Peyer's patch (tissue), 4 donors: ENCODE measurements around the gene DCLK2. TPM values are rescaled to one million over a fixed set of nuclear protein-coding genes. Genes with fewer than 3 reads are reported as not detected.

Experiments used
- DNase-seq, 3 donors: peaks; one replicate each; pipeline ENCODE4 v3.0.0-alpha.2; 2017 to 2019
- H3K27ac ChIP-seq, 4 donors: fragments of 200-600 bp; sonication (generic); one replicate each; pipeline ENCODE4 v1.5.1; 2016 to 2019
- H3K27me3 ChIP-seq, 2 donors: fragments of 200-600 bp; sonication (generic); one replicate each; pipeline ENCODE4 v1.5.1; 2019
- H3K36me3 ChIP-seq, 3 donors: fragments of 200-600 bp; sonication (generic); one replicate each; pipeline ENCODE4 v1.5.1; 2016 to 2019
- H3K4me1 ChIP-seq, 4 donors: fragments of 200-600 bp; sonication (generic); one replicate each; pipeline ENCODE4 v1.5.1; 2016 to 2019
- H3K4me3 ChIP-seq, 4 donors: fragments of 200-600 bp; sonication (generic); 1 replicate in 3 of 4; 2 replicates in 1 of 4; pipeline ENCODE4 v1.5.1; 2016 to 2019; ENCODE audit warnings: mild to moderate bottlenecking in 1 of 4
- H3K9me3 ChIP-seq, 4 donors: fragments of 200-600 bp; sonication (generic); one replicate each; pipeline ENCODE4 v1.5.1; 2016 to 2019; ENCODE audit warnings: mild to moderate bottlenecking in 1 of 4
- POLR2A ChIP-seq, 2 donors: fragments of 450-650 bp; IDR thresholded peaks; one replicate each; pipeline ENCODE4 v1.5.1; 2017; ENCODE audit warnings: antibody characterized with exemption in 2 of 2, mild to moderate bottlenecking in 2 of 2, moderate library complexity in 2 of 2
- total RNA-seq, 4 donors: library from RNA; depleted of rRNA; stranded (reverse); fragments of >200 nt; gene quantifications; one replicate each; pipeline ENCODE4 v1.1.0, GENCODE V29; 2016
- TF ChIP-seq, protein P1 (sequence below), 6 experiments: fragments of 450-650 bp in 4 of 6; fragments of 200-600 bp in 2 of 6; sonication (generic) in 1 of 6; IDR thresholded peaks; one replicate each; pipeline ENCODE4 v1.5.1; 2017 to 2019; ENCODE audit warnings: antibody characterized with exemption in 6 of 6, mild to moderate bottlenecking in 3 of 6, moderate library complexity in 1 of 6

DCLK2 gene
- total RNA-seq, 4 donors from 2014 or later = 2.1 to 12.4 (median 3.1) TPM

DNA sequence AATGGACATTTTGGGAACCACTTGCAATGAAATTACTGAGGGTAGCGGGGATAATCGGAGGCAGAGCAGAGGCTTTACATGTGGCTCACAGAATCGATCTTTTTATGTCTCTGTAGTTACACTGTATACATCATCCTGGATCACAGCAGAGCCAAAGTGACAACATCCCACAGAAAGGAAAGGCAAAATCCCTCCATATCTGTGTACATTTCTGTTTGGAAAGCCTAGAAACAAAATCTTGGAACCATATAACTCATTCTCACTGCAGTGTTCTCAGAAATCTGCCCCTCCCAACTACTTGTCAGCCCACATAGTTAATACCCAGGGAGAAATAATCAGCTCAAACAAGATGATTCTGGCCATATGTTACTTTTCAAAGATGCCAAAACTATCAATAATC lies 211.6 kb downstream of the DCLK2 start:
- Histone ChIP-seq H3K4me3 (no peak overlapping the region), H3K27ac (no peak overlapping the region), H3K4me1 (no peaks in the 10 kb centered on the region), H3K27me3 (no peaks in the 10 kb centered on the region), H3K36me3 (no peaks in the 10 kb centered on the region), H3K9me3 (no peaks in the 10 kb centered on the region)
- no peak for DNase-seq
- TF ChIP-seq, protein P1, sequence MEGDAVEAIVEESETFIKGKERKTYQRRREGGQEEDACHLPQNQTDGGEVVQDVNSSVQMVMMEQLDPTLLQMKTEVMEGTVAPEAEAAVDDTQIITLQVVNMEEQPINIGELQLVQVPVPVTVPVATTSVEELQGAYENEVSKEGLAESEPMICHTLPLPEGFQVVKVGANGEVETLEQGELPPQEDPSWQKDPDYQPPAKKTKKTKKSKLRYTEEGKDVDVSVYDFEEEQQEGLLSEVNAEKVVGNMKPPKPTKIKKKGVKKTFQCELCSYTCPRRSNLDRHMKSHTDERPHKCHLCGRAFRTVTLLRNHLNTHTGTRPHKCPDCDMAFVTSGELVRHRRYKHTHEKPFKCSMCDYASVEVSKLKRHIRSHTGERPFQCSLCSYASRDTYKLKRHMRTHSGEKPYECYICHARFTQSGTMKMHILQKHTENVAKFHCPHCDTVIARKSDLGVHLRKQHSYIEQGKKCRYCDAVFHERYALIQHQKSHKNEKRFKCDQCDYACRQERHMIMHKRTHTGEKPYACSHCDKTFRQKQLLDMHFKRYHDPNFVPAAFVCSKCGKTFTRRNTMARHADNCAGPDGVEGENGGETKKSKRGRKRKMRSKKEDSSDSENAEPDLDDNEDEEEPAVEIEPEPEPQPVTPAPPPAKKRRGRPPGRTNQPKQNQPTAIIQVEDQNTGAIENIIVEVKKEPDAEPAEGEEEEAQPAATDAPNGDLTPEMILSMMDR (IDR thresholded peaks at IDR 0.05) = no peak
- TF ChIP-seq POLR2A (IDR thresholded peaks at IDR 0.05) = no peak

DNA sequence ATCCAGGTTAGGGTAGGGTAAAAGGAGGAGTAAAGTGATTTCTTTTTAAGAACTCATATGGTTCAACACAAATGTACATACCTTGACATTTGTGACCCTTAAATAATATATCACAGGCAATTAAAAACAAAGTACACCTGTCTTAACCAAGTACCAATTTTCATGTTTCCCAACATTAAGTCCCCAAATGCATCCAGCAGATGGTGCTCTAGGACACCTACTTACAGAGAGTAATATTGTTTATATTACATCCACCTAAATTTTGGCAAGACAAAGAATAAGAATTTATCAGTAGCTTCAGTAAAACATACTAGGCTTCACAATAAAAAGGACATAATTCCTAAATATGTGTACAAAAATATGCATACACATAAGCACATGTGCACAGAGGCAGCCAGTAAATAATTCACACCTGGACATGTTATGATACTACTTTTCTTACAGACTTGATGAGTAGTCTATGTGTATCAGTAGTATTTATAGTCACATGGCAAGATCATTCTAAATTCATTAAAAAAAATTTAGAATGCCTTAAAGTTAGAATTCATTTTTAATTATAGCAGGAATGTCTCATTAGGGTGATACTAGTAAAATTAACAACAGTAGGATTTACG lies 219.7 kb downstream of the DCLK2 start:
- H3K27me3 ChIP-seq = no peaks in the 10 kb centered on the region
- H3K4me3 ChIP-seq = no peak overlapping the region
- no peaks in the 10 kb centered on the region for H3K4me1 ChIP-seq
- H3K9me3 ChIP-seq = no peaks in the 10 kb centered on the region
- H3K27ac ChIP-seq = peak overlapping the region in 1 of 4 donors; percentile 35
- H3K36me3 ChIP-seq = no peaks in the 10 kb centered on the region
- TF ChIP-seq, protein P1 (IDR thresholded peaks at IDR 0.05) = peak in 5 of 6 experiments; percentile 10 to 69 (median 56)
- TF ChIP-seq POLR2A (IDR thresholded peaks at IDR 0.05) = no peak
- DNase-seq = peak in 1 of 3 donors; percentile 55

- no peak for TF ChIP-seq POLR2A (IDR thresholded peaks at IDR 0.05)
- TF ChIP-seq, protein P1 (IDR thresholded peaks at IDR 0.05) = no peak
- Histone ChIP-seq H3K4me1 (no peaks in the 10 kb centered on the region), H3K27me3 (no peaks in the 10 kb centered on the region), H3K27ac (peak overlapping the region in 1 of 4 donors; percentile 35), H3K4me3 (peak overlapping the region in 1 of 4 donors; percentile 1), H3K36me3 (no peaks in the 10 kb centered on the region), H3K9me3 (no peaks in the 10 kb centered on the region)
- DNase-seq = no peak
These were observed 221.6 kb downstream of the DCLK2 start for GRCh38 chr4:150299816-150300215.

- Histone ChIP-seq H3K27ac (peak overlapping the region in 1 of 4 donors; percentile 18), H3K9me3 (no peaks in the 10 kb centered on the region), H3K27me3 (no peaks in the 10 kb centered on the region), H3K4me3 (no peak overlapping the region), H3K36me3 (no peaks in the 10 kb centered on the region), H3K4me1 (no peaks in the 10 kb centered on the region)
- DNase-seq = no peak
- TF ChIP-seq POLR2A (IDR thresholded peaks at IDR 0.05) = no peak
- TF ChIP-seq, protein P1 (IDR thresholded peaks at IDR 0.05) = no peak
These were observed 224.3 kb downstream of the DCLK2 start for GRCh38 chr4:150302553-150302952.

DNA sequence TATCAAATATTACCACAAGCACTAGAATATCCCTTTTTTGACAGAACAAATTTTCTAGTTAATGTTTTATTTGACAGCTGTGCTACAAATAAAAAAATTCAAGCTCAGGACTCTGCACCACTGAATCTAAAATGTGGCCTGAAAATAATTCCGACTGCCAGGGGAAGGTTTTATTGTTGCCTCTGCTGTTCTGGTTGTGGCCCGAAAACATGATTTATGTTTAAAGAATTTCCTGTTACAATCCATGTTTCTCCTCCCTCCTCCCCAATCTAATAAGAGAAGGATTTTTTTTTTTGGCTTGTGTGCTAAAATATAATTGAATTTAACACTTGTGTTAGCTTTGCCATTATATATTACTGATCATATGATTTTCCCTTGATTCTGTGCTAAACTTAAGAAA lies 227.8 kb downstream of the DCLK2 start:
- H3K4me1 ChIP-seq = no peaks in the 10 kb centered on the region
- no peak for TF ChIP-seq POLR2A (IDR thresholded peaks at IDR 0.05)
- TF ChIP-seq, protein P1 (IDR thresholded peaks at IDR 0.05) = no peak
- no peak for DNase-seq
- no peak overlapping the region for H3K4me3 ChIP-seq
- no peaks in the 10 kb centered on the region for H3K36me3 ChIP-seq
- H3K9me3 ChIP-seq = no peaks in the 10 kb centered on the region
- no peaks in the 10 kb centered on the region for H3K27me3 ChIP-seq
- H3K27ac ChIP-seq = no peak overlapping the region
